GM23338 (cell line): ENCODE results near the gene SLC25A40. TPM values are rescaled to one million over a fixed set of nuclear protein-coding genes. Genes with fewer than 3 reads are reported as not detected.

Experiments used
- ATAC-seq: fragments of 200-7000 bp; cut with Tn5 transposase; 3 replicates; pipeline ENCODE4 v1.9.1; 2020
- DNase-seq: peaks from one replicate; pipeline ENCODE4 v3.0.0-alpha.2; 2015; ENCODE audit warnings: low spot score
- H2AFZ ChIP-seq: fragments of 200-600 bp; sonication (generic); 2 replicates; pipeline ENCODE4 v1.8.0; 2016; ENCODE audit warnings: antibody characterized with exemption, mild to moderate bottlenecking, moderate library complexity
- H3F3A ChIP-seq: fragments of 200-600 bp; sonication (generic); replicated peaks from 2 replicates; pipeline ENCODE4 v1.8.0; 2017; ENCODE audit warnings: antibody characterized with exemption, mixed run types, low read depth
- H3K27ac ChIP-seq: fragments of 200-600 bp; sonication (generic); 2 replicates; pipeline ENCODE4 v1.6.1; 2016; ENCODE audit warnings: low read depth
- H3K27me3 ChIP-seq: fragments of 200-600 bp; sonication (generic); 2 replicates; pipeline ENCODE4 v1.8.0; 2016; ENCODE audit warnings: mild to moderate bottlenecking, mixed run types, moderate library complexity; ENCODE audit not compliant: insufficient read depth
- H3K36me3 ChIP-seq: fragments of 200-600 bp; sonication (generic); 2 replicates; pipeline ENCODE4 v1.8.0; 2016; ENCODE audit warnings: mild to moderate bottlenecking; ENCODE audit not compliant: insufficient read depth
- H3K4me1 ChIP-seq: fragments of 200-600 bp; sonication (generic); 2 replicates; pipeline ENCODE4 v1.8.0; 2016; ENCODE audit warnings: mild to moderate bottlenecking, moderate library complexity; ENCODE audit not compliant: insufficient read depth
- H3K4me2 ChIP-seq: fragments of 200-600 bp; sonication (generic); 2 replicates; pipeline ENCODE4 v1.7.1; 2017; ENCODE audit warnings: mixed run types
- H3K4me3 ChIP-seq: fragments of 200-600 bp; sonication (generic); 2 replicates; pipeline ENCODE4 v1.6.1; 2016; ENCODE audit warnings: mixed run types
- H3K79me2 ChIP-seq: fragments of 200-600 bp; sonication (generic); replicated peaks from 2 replicates; pipeline ENCODE4 v1.8.0; 2017; ENCODE audit warnings: mild to moderate bottlenecking; ENCODE audit not compliant: insufficient read depth
- H3K9me2 ChIP-seq: fragments of 200-600 bp; sonication (generic); 2 replicates; pipeline ENCODE4 v1.8.0; 2017; ENCODE audit not compliant: insufficient read depth
- H4K20me1 ChIP-seq: fragments of 200-600 bp; sonication (generic); replicated peaks from 2 replicates; pipeline ENCODE4 v1.8.0; 2017; ENCODE audit warnings: mild to moderate bottlenecking; ENCODE audit not compliant: insufficient read depth
- H3K27ac Mint-ChIP-seq: 2 replicates; pipeline ENCODE4 v1.8.0; 2020; ENCODE audit warnings: inconsistent platforms, mild to moderate bottlenecking, moderate library complexity, mixed read lengths
- H3K27me3 Mint-ChIP-seq: 3 replicates; pipeline ENCODE4 v1.8.0; 2022; ENCODE audit warnings: low read depth, mild to moderate bottlenecking, moderate library complexity, mixed read lengths, inconsistent platforms; ENCODE audit not compliant: insufficient read depth, poor library complexity
- H3K36me3 Mint-ChIP-seq: 3 replicates; pipeline ENCODE4 v1.8.0; 2021; ENCODE audit warnings: low read depth, mild to moderate bottlenecking, inconsistent platforms, moderate library complexity, mixed read lengths
- H3K4me1 Mint-ChIP-seq: 3 replicates; pipeline ENCODE4 v1.8.0; 2020; ENCODE audit warnings: mild to moderate bottlenecking, inconsistent platforms, mixed read lengths
- H3K4me3 Mint-ChIP-seq: 3 replicates; pipeline ENCODE4 v1.8.0; 2021; ENCODE audit warnings: moderate library complexity, mild to moderate bottlenecking, inconsistent platforms, mixed read lengths
- H3K9me3 Mint-ChIP-seq: 3 replicates; pipeline ENCODE4 v1.8.0; 2020; ENCODE audit warnings: moderate library complexity, mild to moderate bottlenecking, inconsistent platforms, mixed read lengths
- CREB1 ChIP-seq: fragments of 250-450 bp; sonication (Bioruptor Pico); IDR thresholded peaks from 2 replicates; pipeline ENCODE4 v1.5.0; 2020; ENCODE audit warnings: low read depth, mild to moderate bottlenecking, moderate library complexity
- CTCF ChIP-seq, 2 experiments: fragments of 200-600 bp in 1 of 2; sonication (generic) in 1 of 2; conservative IDR thresholded peaks; 2 replicates each; pipeline versions ENCODE4 v1.5.1 to v1.6.1; 2016 to 2017; ENCODE audit warnings: antibody characterized with exemption in 2 of 2, low read depth in 2 of 2, mild to moderate bottlenecking in 2 of 2, moderate library complexity in 1 of 2
- ETS1 ChIP-seq: IDR thresholded peaks from 2 replicates; pipeline ENCODE4 v1.6.1; 2016; ENCODE audit warnings: antibody characterized with exemption
- EZH2 ChIP-seq: fragments of 200-600 bp; sonication (generic); IDR thresholded peaks from one replicate; pipeline ENCODE4 v1.8.0; 2017; ENCODE audit warnings: antibody characterized with exemption, mild to moderate bottlenecking, low read depth; ENCODE audit not compliant: unreplicated experiment
- EZH2phosphoT487 ChIP-seq: fragments of 200-600 bp; sonication (generic); IDR thresholded peaks from one replicate; pipeline ENCODE4 v1.8.1; 2018; ENCODE audit warnings: antibody characterized with exemption; ENCODE audit not compliant: unreplicated experiment
- JUNB ChIP-seq: IDR thresholded peaks from one replicate; pipeline ENCODE4 v1.6.1; 2016; ENCODE audit warnings: antibody characterized with exemption; ENCODE audit not compliant: unreplicated experiment
- NANOG ChIP-seq: IDR thresholded peaks from 2 replicates; pipeline ENCODE4 v1.6.1; 2016; ENCODE audit warnings: antibody characterized with exemption, borderline replicate concordance
- POLR2AphosphoS5 ChIP-seq: IDR thresholded peaks from 2 replicates; pipeline ENCODE4 v1.6.1; 2016; ENCODE audit warnings: antibody characterized with exemption, low read depth
- REST ChIP-seq: IDR thresholded peaks from one replicate; pipeline ENCODE4 v1.6.1; 2018; ENCODE audit warnings: antibody characterized with exemption; ENCODE audit not compliant: unreplicated experiment
- STAT1 ChIP-seq: IDR thresholded peaks from one replicate; pipeline ENCODE4 v1.6.1; 2016; ENCODE audit warnings: antibody characterized with exemption; ENCODE audit not compliant: unreplicated experiment
- ZNF114 ChIP-seq: fragments of 250-450 bp; sonication (Bioruptor Pico); IDR thresholded peaks from 2 replicates; pipeline ENCODE4 v1.5.0; 2020; ENCODE audit warnings: mild to moderate bottlenecking, moderate library complexity
- ZNF331 ChIP-seq: fragments of 250-450 bp; sonication (Bioruptor Pico); IDR thresholded peaks from 2 replicates; pipeline ENCODE4 v1.5.0; 2020; ENCODE audit warnings: low read depth, mild to moderate bottlenecking, moderate library complexity
- ZNF462 ChIP-seq: fragments of 250-450 bp; sonication (Bioruptor Pico); IDR thresholded peaks from 2 replicates; pipeline ENCODE4 v1.5.0; 2020; ENCODE audit warnings: mild to moderate bottlenecking, moderate library complexity
- polyA plus RNA-seq: library from polyadenylated mRNA; unstranded; fragments of >200 nt; fragmentation: Nextera tagmentation; extraction: Ambion mirVana; gene quantifications from 2 replicates; pipeline ENCODE4 v1.2.1, GENCODE V29; 2016
- total RNA-seq: library from RNA; depleted of rRNA; stranded (reverse); fragments of >200 nt; shearing (Covaris generic); gene quantifications from 2 replicates; pipeline ENCODE4 v1.2.3, GENCODE V29; 2014

The SLC25A40 gene
- total and polyA plus RNA-seq, 2 experiments from 2014 or later = 8.4 to 30.7 TPM

GRCh38 chr7:87806150-87806549, 70.0 kb downstream of the SLC25A40 start:
- Mint-ChIP-seq H3K9me3 (no peaks in the 10 kb centered on the region), H3K4me1 (peaks cover 6% of the 10 kb centered on the region; the same call in 2 of the 3 replicates), H3K27ac (no peak overlapping the region), H3K36me3 (no peaks in the 10 kb centered on the region), H3K27me3 (no peaks in the 10 kb centered on the region), H3K4me3 (no peak overlapping the region)
- no peaks in the 10 kb centered on the region for H3K36me3 ChIP-seq
- TF ChIP-seq EZH2phosphoT487 = no peak
- TF ChIP-seq ETS1 = no peak
- no peak for TF ChIP-seq ZNF114
- no peak for TF ChIP-seq CREB1 (CRISPR knock-in tag)
- no peak for TF ChIP-seq EZH2
- no peak for TF ChIP-seq ZNF462 (CRISPR knock-in tag)
- no peak for TF ChIP-seq NANOG
- TF ChIP-seq STAT1 = no peak
- no peak for TF ChIP-seq ZNF331 (CRISPR knock-in tag)
- TF ChIP-seq REST = no peak
- no peak for TF ChIP-seq CTCF (conservative IDR thresholded peaks at IDR 0.05; ENCODE audit: low read depth in 2 of 2)
- no peak for TF ChIP-seq JUNB
- TF ChIP-seq POLR2AphosphoS5 = no peak
- H3K27me3 ChIP-seq = no peaks in the 10 kb centered on the region
- H3K27ac ChIP-seq = no peak overlapping the region
- DNase-seq (no peak), ATAC-seq (no peak)
- no peak overlapping the region for H3K4me3 ChIP-seq
- no peak overlapping the region for H2AFZ ChIP-seq
- no peaks in the 10 kb centered on the region; the same call in 1 of the 2 replicates for H3K4me1 ChIP-seq
- no peaks in the 10 kb centered on the region for H3K9me2 ChIP-seq
- no peaks in the 10 kb centered on the region for H3K79me2 ChIP-seq
- no peak overlapping the region for H3K4me2 ChIP-seq
- no peaks in the 10 kb centered on the region for H4K20me1 ChIP-seq
- H3F3A ChIP-seq = no peaks in the 10 kb centered on the region
